Activated naive CD8-positive, alpha-beta T cell treated with anti-CD3 and anti-CD28 coated beads, Interleukin-2, amount 50 U/mL, for 24 hours (primary cell): ENCODE results near the gene OR6S1.
"Not testable (repeated sequence)": the region's sequence is repeated elsewhere in the genome, so short reads cannot be mapped to it uniquely, and the experiment has no call there.

Experiments used
- ATAC-seq: fragments of 150-1000 bp; cut with Tn5 transposase; one replicate; pipeline ENCODE4 v1.10.0; 2021
- DNase-seq: peaks from one replicate; pipeline ENCODE4 v3.0.0; 2021
- H3K27ac Mint-ChIP-seq: one replicate; pipeline ENCODE4 v1.8.0; 2021; ENCODE audit warnings: mild to moderate bottlenecking, mixed read lengths
- H3K27me3 Mint-ChIP-seq: one replicate; pipeline ENCODE4 v1.8.0; 2021; ENCODE audit warnings: mixed read lengths
- H3K36me3 Mint-ChIP-seq: one replicate; pipeline ENCODE4 v1.8.0; 2021; ENCODE audit warnings: low read depth, mixed read lengths
- H3K4me1 Mint-ChIP-seq: one replicate; pipeline ENCODE4 v1.8.0; 2021; ENCODE audit warnings: mixed read lengths
- H3K4me3 Mint-ChIP-seq: one replicate; pipeline ENCODE4 v1.8.0; 2021; ENCODE audit warnings: mild to moderate bottlenecking, moderate library complexity, mixed read lengths
- H3K9me3 Mint-ChIP-seq: one replicate; pipeline ENCODE4 v1.8.0; 2021; ENCODE audit warnings: mixed read lengths

OR6S1 gene

GRCh38 chr14:20680843-20681347 is 39.4 kb upstream of the OR6S1 start:
- Mint-ChIP-seq H3K27me3 (no peaks in the 10 kb centered on the region), H3K9me3 (no peaks in the 10 kb centered on the region), H3K4me1 (peaks cover 13% of the 10 kb centered on the region), H3K36me3 (no peaks in the 10 kb centered on the region), H3K27ac (no peak overlapping the region), H3K4me3 (no peak overlapping the region)
- DNase-seq (no peak), ATAC-seq (peak; percentile 6)

DNA sequence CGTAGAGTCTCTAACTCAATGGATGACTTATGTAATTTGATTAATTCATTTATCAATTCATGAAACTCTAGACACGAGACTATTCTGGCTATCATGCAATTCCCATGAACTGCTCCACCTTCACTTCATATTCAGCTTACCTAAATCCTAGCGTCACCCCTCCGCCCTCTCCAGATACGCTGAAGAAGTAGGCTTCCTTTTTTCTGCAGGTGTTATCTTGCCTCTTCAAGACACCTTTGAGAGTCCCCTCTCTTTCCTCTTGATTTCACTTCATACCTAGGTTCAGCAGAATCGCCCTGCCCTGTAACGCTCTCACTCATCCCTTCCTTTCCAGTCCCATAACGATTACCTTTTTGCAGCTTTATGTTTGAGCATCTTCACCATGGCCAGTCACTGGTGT is 38.9 kb upstream of the OR6S1 start:
- peaks cover 18% of the 10 kb centered on the region for H3K4me1 Mint-ChIP-seq
- DNase-seq (no peak), ATAC-seq (no peak)
- H3K36me3 Mint-ChIP-seq = no peaks in the 10 kb centered on the region
- no peaks in the 10 kb centered on the region for H3K27me3 Mint-ChIP-seq
- H3K27ac Mint-ChIP-seq = no peak overlapping the region
- H3K4me3 Mint-ChIP-seq = no peak overlapping the region
- no peaks in the 10 kb centered on the region for H3K9me3 Mint-ChIP-seq

DNA sequence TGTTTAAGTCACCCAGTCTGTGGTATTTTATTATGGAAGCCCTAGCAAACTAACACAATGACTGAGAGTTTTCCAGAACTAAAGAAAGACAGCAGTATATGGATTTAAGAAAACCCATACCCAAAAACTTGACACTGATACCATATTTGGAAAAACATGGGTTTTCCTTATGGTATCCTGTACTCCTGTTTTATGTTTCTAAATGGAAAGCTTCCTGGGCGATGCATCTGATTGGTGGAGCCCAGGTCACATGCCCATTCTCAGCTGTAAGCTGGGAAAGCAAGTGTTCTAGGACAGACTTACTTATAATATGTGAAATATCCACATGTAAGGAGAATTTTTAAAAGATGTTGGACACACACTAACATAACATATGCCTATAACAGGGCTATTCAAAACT is 38.4 kb upstream of the OR6S1 start:
- Mint-ChIP-seq H3K27ac (no peak overlapping the region), H3K4me1 (peaks cover 15% of the 10 kb centered on the region), H3K4me3 (no peak overlapping the region), H3K27me3 (no peaks in the 10 kb centered on the region), H3K9me3 (no peaks in the 10 kb centered on the region), H3K36me3 (no peaks in the 10 kb centered on the region)
- ATAC-seq (no peak), DNase-seq (no peak)

DNA sequence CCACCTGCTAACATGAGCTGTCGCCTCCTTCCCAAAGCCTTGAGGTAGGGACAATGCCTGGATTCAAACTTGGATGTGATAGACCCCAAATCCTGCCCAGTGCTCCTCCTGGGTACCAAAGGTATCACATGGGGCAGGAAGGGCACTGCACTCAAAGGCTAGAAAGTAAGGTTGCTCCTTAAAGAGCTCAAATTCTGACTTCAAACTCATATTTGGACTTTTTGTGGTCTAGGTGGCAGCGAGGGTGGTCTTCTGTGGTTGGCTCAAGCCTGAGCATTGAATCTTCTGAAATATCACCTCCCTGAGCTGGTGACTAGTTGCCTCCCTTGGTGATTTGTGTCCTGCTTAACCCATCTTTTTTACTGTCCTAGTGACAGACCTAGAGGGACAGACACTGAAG is 34.6 kb upstream of the OR6S1 start:
- ATAC-seq = peak; percentile 37
- DNase-seq = no peak

DNA sequence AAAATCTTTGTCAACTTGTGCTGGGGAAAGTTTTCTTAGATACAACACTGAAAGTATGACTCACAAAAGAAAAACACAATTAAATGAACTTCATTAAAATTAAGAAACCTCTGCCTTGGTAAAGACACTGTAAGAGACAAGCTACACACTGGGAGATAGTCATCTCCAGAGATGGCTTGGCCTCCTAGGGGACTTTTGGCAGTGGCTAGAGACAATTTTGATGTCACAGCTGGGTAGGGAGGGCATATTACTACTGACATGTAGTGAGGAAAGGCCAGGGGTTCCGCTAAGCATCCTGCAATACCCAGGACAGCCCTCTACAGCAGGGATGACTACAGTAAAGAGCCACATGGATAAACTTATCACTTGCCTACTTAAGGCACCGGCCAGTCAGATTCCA is 34.2 kb upstream of the OR6S1 start:
- Mint-ChIP-seq H3K27ac (peak overlapping the region; percentile 46), H3K36me3 (no peaks in the 10 kb centered on the region), H3K9me3 (no peaks in the 10 kb centered on the region), H3K27me3 (no peaks in the 10 kb centered on the region), H3K4me3 (no peak overlapping the region), H3K4me1 (peaks cover 9% of the 10 kb centered on the region)
- peak; percentile 76 for ATAC-seq
- no peak for DNase-seq

More for the DNA sequence above, 34.6 kb upstream of the OR6S1 start:
- Mint-ChIP-seq H3K4me3 (no peak overlapping the region), H3K9me3 (no peaks in the 10 kb centered on the region), H3K27ac (no peak overlapping the region), H3K27me3 (no peaks in the 10 kb centered on the region), H3K4me1 (peaks cover 9% of the 10 kb centered on the region), H3K36me3 (no peaks in the 10 kb centered on the region)

GRCh38 chr14:20671597-20672283 is 30.2 kb upstream of the OR6S1 start:
- Mint-ChIP-seq H3K27ac (no peak overlapping the region), H3K36me3 (no peaks in the 10 kb centered on the region), H3K27me3 (no peaks in the 10 kb centered on the region), H3K9me3 (no peaks in the 10 kb centered on the region), H3K4me1 (peaks cover 24% of the 10 kb centered on the region), H3K4me3 (no peak overlapping the region)
- no peak for ATAC-seq
- DNase-seq = no peak

DNA sequence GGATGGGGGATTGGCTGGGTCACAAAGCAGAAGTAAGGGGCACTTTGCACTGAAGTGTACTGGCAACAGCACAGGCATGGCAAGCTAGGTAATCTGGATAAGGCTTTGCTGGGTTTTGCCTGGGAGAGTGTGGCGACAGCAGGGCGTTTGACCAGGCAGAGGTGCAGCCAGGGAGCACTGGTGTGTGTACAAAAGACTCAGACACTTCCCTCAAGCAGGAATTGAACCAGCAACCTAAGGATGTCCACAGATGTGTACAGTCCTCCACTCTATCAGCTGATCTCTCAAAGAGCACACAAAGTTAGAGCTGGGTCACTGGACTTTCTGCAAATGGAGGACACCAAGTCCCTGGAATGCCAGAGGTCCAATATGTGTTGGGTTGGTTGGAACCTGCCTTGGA is 27.5 kb upstream of the OR6S1 start:
- H3K9me3 Mint-ChIP-seq = no peaks in the 10 kb centered on the region
- no peak for ATAC-seq
- DNase-seq = no peak
- H3K4me1 Mint-ChIP-seq = peaks cover 19% of the 10 kb centered on the region
- H3K36me3 Mint-ChIP-seq = no peaks in the 10 kb centered on the region
- H3K4me3 Mint-ChIP-seq = no peak overlapping the region
- peaks cover 10% of the 10 kb centered on the region for H3K27me3 Mint-ChIP-seq
- no peak overlapping the region for H3K27ac Mint-ChIP-seq

DNA sequence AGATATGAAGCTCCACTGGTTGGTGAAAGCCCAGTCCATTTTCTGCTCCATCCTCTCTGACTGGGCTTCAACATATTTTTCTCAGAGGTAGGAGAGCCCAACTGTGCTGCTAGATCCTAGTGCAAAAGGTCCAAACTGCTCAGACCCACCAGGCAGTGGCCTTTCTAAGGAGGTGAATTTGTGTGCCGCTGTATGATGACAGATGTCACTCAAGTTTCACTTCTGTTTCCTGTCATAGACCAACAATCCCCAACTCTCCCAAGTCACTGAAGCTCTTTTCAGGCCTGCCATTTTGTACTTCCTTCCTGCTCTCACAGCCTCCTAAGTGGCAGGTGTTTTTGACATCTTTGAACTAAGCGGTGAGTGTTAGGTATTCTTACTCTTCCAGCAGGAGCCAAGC is 26.5 kb upstream of the OR6S1 start:
- ATAC-seq (peak; percentile 66), DNase-seq (no peak)
- Mint-ChIP-seq H3K36me3 (peaks cover 2% of the 10 kb centered on the region), H3K4me1 (peaks cover 27% of the 10 kb centered on the region), H3K9me3 (no peaks in the 10 kb centered on the region), H3K27me3 (peaks cover 16% of the 10 kb centered on the region), H3K4me3 (peak overlapping the region; percentile 6), H3K27ac (peak overlapping the region; percentile 84)

DNA sequence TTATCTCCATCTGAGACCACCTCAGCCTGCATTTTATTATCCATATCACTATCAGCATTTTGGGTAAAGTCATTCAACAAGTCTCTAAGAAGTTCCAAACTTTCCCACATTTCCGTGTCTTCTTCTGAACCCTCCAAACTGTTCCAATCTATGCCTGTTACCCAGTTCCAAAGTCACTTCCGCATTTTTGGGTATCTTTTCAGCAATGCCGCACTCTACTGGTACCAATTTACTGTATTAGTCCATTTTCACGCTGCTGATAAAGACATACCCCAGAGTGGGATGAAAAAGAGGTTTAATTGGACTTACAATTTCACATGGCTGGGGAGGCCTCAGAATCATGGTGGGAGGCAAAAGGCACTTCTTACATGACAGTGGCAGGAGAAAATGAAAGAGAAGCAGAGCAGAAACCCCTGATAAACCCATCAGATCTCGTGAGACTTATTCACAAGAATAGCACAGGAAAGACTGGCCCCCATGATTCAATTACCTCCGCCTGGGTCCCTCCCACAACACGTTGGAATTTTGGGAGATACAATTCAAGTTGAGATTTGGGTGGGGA is 25.0 kb upstream of the OR6S1 start:
- not testable (repeated sequence) for H3K4me3 Mint-ChIP-seq, H3K36me3 Mint-ChIP-seq, H3K9me3 Mint-ChIP-seq, H3K27ac Mint-ChIP-seq, ATAC-seq, DNase-seq
- Mint-ChIP-seq H3K27me3 (peaks cover 24% of the 10 kb centered on the region), H3K4me1 (peaks cover 31% of the 10 kb centered on the region)

DNA sequence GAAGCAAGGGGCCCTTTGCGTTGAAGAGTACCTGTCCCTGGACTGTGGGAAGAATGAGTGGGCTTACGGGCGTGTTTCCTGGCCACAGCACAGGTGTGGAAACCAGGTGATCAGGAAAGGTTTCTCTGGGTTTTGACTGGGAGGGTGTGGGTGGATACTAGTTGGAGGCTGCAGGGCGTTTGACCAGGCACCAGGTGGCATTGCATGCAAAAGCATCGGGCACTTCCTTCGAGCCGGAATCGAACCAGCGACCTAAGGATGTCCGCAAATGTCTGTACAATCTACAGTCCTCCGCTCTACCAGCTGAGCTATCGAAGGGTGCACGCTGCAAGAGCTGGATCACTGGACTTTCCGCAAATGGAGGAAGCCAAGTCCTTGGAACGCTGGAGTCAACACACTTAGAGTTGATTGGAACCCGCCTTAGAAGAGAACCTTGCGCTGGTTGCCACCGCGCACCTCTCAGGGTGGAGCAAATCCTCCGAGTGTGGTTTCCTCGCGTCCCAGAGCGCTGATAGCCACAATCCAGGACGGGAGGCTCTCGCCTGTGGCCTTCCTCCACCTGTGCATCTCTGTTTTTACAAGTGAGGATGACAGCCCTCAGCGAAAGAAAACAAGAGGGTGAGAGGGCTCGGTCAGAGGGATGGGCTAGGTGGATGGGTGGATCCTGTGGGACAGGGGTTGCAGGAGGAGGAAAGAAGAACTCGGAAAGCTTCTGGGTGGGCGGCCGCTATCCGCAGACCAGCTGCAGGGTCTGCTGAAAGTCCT is 21.7 kb upstream of the OR6S1 start:
- Mint-ChIP-seq H3K27me3 (peaks cover 33% of the 10 kb centered on the region), H3K9me3 (no peaks in the 10 kb centered on the region), H3K4me1 (peaks cover 26% of the 10 kb centered on the region), H3K4me3 (peak overlapping the region; percentile 84), H3K36me3 (peaks cover 2% of the 10 kb centered on the region), H3K27ac (peak overlapping the region; percentile 87)
- ATAC-seq (peak; percentile 92), DNase-seq (peak; percentile 88)

DNA sequence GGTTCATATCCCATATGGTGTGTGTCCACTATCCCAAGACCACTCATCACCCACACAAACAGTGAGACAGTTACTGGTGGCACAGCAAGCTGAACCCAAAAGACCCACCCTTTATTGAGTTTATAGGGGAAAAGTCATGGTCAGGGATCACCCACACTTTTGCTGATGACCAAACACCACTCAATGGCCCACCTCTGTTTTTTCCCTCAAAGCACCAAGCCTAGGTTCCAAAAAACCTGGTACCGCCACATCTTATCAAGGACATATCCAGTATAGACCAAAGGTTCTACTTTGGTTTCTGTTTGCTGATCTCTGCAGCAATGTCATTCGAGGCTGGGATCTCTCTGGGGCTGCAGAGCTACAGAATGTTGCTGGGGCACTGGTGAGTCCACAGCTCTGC is 19.7 kb upstream of the OR6S1 start:
- ATAC-seq (no peak), DNase-seq (no peak)
- Mint-ChIP-seq H3K36me3 (peaks cover 2% of the 10 kb centered on the region), H3K4me1 (peaks cover 19% of the 10 kb centered on the region), H3K4me3 (no peak overlapping the region), H3K27me3 (peaks cover 50% of the 10 kb centered on the region), H3K27ac (no peak overlapping the region), H3K9me3 (no peaks in the 10 kb centered on the region)

- no peak for DNase-seq
- Mint-ChIP-seq H3K4me1 (peaks cover 19% of the 10 kb centered on the region), H3K27me3 (peaks cover 58% of the 10 kb centered on the region), H3K9me3 (no peaks in the 10 kb centered on the region), H3K27ac (no peak overlapping the region), H3K36me3 (peaks cover 2% of the 10 kb centered on the region), H3K4me3 (no peak overlapping the region)
- ATAC-seq = no peak
These were observed 18.4 kb upstream of the OR6S1 start for GRCh38 chr14:20659813-20660395.

- Mint-ChIP-seq H3K36me3 (peaks cover 2% of the 10 kb centered on the region), H3K9me3 (no peaks in the 10 kb centered on the region), H3K27ac (no peak overlapping the region), H3K4me1 (peaks cover 20% of the 10 kb centered on the region), H3K4me3 (no peak overlapping the region), H3K27me3 (peaks cover 57% of the 10 kb centered on the region)
- no peak for DNase-seq
- ATAC-seq = no peak
These were observed 17.8 kb upstream of the OR6S1 start for GRCh38 chr14:20659336-20659735.

- Mint-ChIP-seq H3K4me1 (peaks cover 18% of the 10 kb centered on the region), H3K27ac (no peak overlapping the region), H3K4me3 (no peak overlapping the region), H3K36me3 (peaks cover 2% of the 10 kb centered on the region), H3K9me3 (no peaks in the 10 kb centered on the region), H3K27me3 (peaks cover 63% of the 10 kb centered on the region)
- ATAC-seq (no peak), DNase-seq (no peak)
These were observed 16.8 kb upstream of the OR6S1 start for GRCh38 chr14:20658246-20658645.
